ENCODE results near the gene FOXP1. TPM values are rescaled to one million over a fixed set of nuclear protein-coding genes. Genes with fewer than 3 reads are reported as not detected.

The FOXP1 gene
- total and polyA plus RNA-seq, 2 donors from 2014 or later: 6.7 to 87.2 TPM

- Histone ChIP-seq H3K4me3 (ENCODE audit: low read length in 3 of 3) (no peak overlapping the region), H3K36me3 (ENCODE audit: control insufficient read depth in 2 of 3, insufficient read depth in 3 of 3, low read length in 3 of 3) (no peaks in the 10 kb centered on the region), H3K4me1 (ENCODE audit: control insufficient read depth in 2 of 3, insufficient read depth in 2 of 3, low read depth in 1 of 3, low read length in 3 of 3) (no peaks in the 10 kb centered on the region), H3K9ac (ENCODE audit: low read length in 3 of 3) (no peak overlapping the region), H3K27me3 (ENCODE audit: control insufficient read depth, insufficient read depth, low read length) (no peaks in the 10 kb centered on the region), H3K9me3 (ENCODE audit: control insufficient read depth in 2 of 3, insufficient read depth in 1 of 3, low read length in 3 of 3) (no peaks in the 10 kb centered on the region), H3K27ac (ENCODE audit: low read depth in 2 of 2, low read length in 2 of 2) (no peak overlapping the region)
- DNase-seq (no peak), FAIRE-seq (no peak)
- TF ChIP-seq, protein P1, sequence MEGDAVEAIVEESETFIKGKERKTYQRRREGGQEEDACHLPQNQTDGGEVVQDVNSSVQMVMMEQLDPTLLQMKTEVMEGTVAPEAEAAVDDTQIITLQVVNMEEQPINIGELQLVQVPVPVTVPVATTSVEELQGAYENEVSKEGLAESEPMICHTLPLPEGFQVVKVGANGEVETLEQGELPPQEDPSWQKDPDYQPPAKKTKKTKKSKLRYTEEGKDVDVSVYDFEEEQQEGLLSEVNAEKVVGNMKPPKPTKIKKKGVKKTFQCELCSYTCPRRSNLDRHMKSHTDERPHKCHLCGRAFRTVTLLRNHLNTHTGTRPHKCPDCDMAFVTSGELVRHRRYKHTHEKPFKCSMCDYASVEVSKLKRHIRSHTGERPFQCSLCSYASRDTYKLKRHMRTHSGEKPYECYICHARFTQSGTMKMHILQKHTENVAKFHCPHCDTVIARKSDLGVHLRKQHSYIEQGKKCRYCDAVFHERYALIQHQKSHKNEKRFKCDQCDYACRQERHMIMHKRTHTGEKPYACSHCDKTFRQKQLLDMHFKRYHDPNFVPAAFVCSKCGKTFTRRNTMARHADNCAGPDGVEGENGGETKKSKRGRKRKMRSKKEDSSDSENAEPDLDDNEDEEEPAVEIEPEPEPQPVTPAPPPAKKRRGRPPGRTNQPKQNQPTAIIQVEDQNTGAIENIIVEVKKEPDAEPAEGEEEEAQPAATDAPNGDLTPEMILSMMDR (IDR thresholded peaks at IDR 0.05; ENCODE audit: borderline replicate concordance, extremely low read depth, insufficient read depth): no peak
- intact Hi-C loops (cut with DNase I): no loop called here
These were observed 8.1 kb downstream of the FOXP1 start for GRCh38 chr3:71575433-71575832.

- Histone ChIP-seq H3K9me3 (ENCODE audit: control insufficient read depth in 2 of 3, insufficient read depth in 1 of 3, low read length in 3 of 3) (no peaks in the 10 kb centered on the region), H3K4me3 (ENCODE audit: low read length in 3 of 3) (no peak overlapping the region), H3K36me3 (ENCODE audit: control insufficient read depth in 2 of 3, insufficient read depth in 3 of 3, low read length in 3 of 3) (no peaks in the 10 kb centered on the region), H3K27me3 (ENCODE audit: control insufficient read depth, insufficient read depth, low read length) (no peaks in the 10 kb centered on the region), H3K9ac (ENCODE audit: low read length in 3 of 3) (no peak overlapping the region), H3K4me1 (ENCODE audit: control insufficient read depth in 2 of 3, insufficient read depth in 2 of 3, low read depth in 1 of 3, low read length in 3 of 3) (no peaks in the 10 kb centered on the region), H3K27ac (ENCODE audit: low read depth in 2 of 2, low read length in 2 of 2) (no peak overlapping the region)
- intact Hi-C loops (cut with DNase I): no loop called here
- DNase-seq (no peak), FAIRE-seq (no peak)
- TF ChIP-seq, protein P1 (IDR thresholded peaks at IDR 0.05; ENCODE audit: borderline replicate concordance, extremely low read depth, insufficient read depth): no peak
These were observed 10.3 kb downstream of the FOXP1 start for GRCh38 chr3:71573181-71573580.

DNA sequence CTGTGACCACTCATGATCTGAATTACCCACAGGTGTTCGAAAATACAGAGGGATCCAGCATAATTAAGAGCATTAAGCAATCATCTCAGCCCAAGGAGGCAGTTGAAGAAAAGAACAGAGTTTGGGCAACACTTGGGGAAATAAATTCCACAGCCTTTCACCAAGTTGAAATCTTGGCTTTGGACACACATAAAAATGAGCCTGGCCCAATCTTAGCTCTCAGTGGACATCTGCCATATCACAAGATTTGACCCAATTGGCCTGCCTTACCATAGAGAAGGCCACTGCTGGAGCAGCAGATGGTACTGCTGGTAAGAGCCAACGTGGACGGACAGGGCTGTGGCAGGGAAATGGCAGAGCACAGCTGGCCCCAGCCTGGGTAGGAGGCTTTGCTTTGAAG lies 13.0 kb downstream of the FOXP1 start:
- TF ChIP-seq, protein P1 (IDR thresholded peaks at IDR 0.05; ENCODE audit: borderline replicate concordance, extremely low read depth, insufficient read depth): no peak
- Histone ChIP-seq H3K36me3 (ENCODE audit: control insufficient read depth in 2 of 3, insufficient read depth in 3 of 3, low read length in 3 of 3) (no peaks in the 10 kb centered on the region), H3K27ac (ENCODE audit: low read depth in 2 of 2, low read length in 2 of 2) (no peak overlapping the region), H3K27me3 (ENCODE audit: control insufficient read depth, insufficient read depth, low read length) (no peaks in the 10 kb centered on the region), H3K9me3 (ENCODE audit: control insufficient read depth in 2 of 3, insufficient read depth in 1 of 3, low read length in 3 of 3) (no peaks in the 10 kb centered on the region), H3K4me3 (ENCODE audit: low read length in 3 of 3) (no peak overlapping the region), H3K9ac (ENCODE audit: low read length in 3 of 3) (no peak overlapping the region), H3K4me1 (ENCODE audit: control insufficient read depth in 2 of 3, insufficient read depth in 2 of 3, low read depth in 1 of 3, low read length in 3 of 3) (no peaks in the 10 kb centered on the region)
- FAIRE-seq: no peak
- DNase-seq: no peak
- intact Hi-C loops (cut with DNase I): no loop called here

DNA sequence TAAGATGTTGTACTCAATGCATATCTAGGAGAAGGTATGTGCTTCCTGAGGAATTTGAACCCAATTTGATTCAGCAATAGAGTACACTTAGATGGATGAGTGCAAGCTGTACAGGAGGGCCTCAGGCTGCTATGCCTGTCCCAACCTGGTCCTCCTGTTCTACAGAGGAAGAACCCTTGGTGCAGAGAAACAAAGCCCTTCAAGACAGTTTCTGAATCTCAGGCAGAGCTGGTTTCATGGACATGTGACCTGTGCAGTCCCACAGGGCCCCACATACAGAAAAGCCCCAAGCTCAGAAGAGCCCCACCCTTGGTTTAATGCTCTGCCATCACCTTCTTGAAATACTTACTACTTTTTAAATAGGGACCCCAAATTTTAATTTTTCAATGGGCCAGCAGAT lies 15.3 kb downstream of the FOXP1 start:
- H3K27ac ChIP-seq (ENCODE audit: low read depth in 2 of 2, low read length in 2 of 2): no peak overlapping the region
- no peaks in the 10 kb centered on the region for H3K9me3 ChIP-seq (ENCODE audit: control insufficient read depth in 2 of 3, insufficient read depth in 1 of 3, low read length in 3 of 3)
- DNase-seq (no peak), FAIRE-seq (no peak)
- no peak overlapping the region for H3K9ac ChIP-seq (ENCODE audit: low read length in 3 of 3)
- TF ChIP-seq, protein P1 (IDR thresholded peaks at IDR 0.05; ENCODE audit: borderline replicate concordance, extremely low read depth, insufficient read depth): no peak
- no peak overlapping the region for H3K4me3 ChIP-seq (ENCODE audit: low read length in 3 of 3)
- no peaks in the 10 kb centered on the region for H3K27me3 ChIP-seq (ENCODE audit: control insufficient read depth, insufficient read depth, low read length)
- intact Hi-C loops (cut with DNase I): no loop called here
- H3K36me3 ChIP-seq (ENCODE audit: control insufficient read depth in 2 of 3, insufficient read depth in 3 of 3, low read length in 3 of 3): no peaks in the 10 kb centered on the region
- H3K4me1 ChIP-seq (ENCODE audit: control insufficient read depth in 2 of 3, insufficient read depth in 2 of 3, low read depth in 1 of 3, low read length in 3 of 3): no peaks in the 10 kb centered on the region
